HG02884 (cell line): ENCODE results near the gene S1PR4.
"Not testable (repeated sequence)": the region's sequence is repeated elsewhere in the genome, so short reads cannot be mapped to it uniquely, and the experiment has no call there.

ENCODE experiments used
- ATAC-seq: cut with Tn5 transposase; IDR thresholded peaks from one replicate; pipeline ENCODE4 v1.9.1; 2021; ENCODE audit warnings: mild to moderate bottlenecking, moderate library complexity; ENCODE audit not compliant: unreplicated experiment

Gene S1PR4

DNA sequence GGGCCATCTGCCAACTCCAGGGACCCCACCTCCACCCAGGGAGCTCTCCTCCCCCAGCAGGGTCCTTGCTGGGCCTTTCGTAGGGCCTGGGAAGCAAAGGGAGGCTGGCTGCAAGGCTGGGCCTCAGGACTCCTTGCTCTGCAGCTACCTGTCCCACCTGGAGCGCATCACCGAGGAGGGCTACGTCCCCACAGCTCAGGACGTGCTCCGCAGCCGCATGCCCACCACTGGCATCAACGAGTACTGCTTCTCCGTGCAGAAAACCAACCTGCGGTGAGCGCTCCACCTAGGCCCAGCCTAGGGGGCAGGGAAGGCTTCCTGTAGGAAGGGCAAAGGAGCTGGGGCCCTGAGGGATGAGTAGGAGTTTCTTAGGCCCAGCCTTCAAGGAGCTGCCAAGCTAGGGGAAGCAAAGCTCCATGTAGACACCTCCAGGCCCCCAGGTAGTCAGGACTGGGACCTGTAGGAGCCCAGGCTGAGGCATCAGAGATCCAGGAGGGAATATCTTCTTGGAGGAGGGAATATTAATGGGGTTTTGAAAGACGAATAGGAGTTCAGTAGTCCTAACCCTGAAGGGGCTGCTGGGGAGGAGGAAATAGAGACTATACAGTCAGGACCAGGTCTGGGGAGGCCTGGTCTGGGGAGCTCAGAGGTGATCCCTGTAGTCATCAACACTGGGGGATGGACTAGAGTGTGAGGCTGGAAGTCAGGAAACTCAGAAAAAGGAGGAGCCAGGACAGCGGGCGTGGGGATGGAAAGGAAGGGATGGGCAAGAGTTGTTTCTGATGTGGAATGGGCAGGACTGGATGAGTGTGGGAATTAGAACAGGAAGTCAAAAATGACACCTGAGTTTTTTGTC lies 26.8 kb upstream of the S1PR4 start:
- ATAC-seq, result no peak

GRCh38 chr19:3152419-3152780 lies 26.2 kb upstream of the S1PR4 start:
- ATAC-seq, result no peak

DNA sequence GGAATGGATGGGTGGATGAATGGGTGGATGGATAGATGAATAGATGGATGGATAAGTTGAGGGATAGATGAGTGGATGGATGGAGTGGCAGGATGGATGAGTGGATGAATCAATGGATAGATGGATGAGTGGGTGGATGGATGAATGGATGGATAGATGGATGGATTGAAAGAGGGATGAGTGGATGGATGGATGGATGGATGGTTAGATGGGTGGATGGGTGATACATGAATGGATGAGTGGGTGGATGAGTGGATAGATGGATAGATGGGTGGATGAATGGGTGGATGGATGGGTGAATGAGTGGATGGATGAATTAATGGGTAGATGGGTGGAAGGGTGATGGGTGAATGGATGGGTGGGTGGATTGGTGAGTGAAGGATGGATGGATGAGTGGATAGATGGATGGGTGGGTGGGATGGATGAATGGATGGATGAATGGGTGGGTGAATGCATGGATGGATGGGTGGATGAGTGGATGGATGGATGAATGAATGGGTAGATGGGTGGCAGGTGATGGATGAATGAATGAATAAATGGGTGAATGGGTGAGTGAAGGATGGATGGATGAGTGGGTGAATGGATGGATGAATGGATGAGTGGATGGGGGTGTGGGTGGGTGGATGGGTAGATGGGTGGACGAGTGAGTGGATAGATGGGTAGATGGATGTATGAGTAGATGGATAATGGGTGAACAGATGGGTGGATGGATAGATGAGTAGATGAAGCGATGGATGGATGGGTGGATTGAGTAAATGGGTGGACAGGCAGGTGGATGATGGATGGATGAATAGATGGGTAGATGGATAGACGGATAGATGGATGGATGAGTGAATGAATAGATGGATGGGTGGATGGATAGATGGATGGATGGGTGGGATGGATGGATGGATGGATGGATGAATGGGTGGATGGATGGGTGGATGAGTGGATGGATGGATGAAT lies 25.0 kb upstream of the S1PR4 start:
- ATAC-seq, result no peak

DNA sequence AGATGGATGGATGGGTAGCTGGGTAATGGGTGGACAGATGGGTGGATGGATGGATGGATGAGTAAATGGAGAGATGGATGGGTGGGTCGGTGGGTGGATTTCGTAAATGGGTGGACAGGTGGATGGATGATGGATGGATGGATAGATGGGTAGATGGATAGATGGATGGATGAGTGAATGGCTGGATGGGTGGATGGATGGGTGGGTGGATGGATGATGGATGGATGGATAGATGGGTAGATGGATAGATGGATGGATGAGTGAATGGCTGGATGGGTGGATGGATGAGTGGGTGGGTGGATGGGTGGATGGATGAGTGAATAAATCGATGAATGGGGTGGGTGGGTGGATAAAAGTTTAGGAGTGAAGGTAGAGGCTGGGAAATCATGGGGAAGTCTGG lies 24.1 kb upstream of the S1PR4 start:
- ATAC-seq, result not testable (repeated sequence)

GRCh38 chr19:3154957-3155736 lies 23.4 kb upstream of the S1PR4 start:
- no peak for ATAC-seq

- ATAC-seq, result no peak
These were observed 21.3 kb upstream of the S1PR4 start for GRCh38 chr19:3157096-3157845.

- ATAC-seq, result no peak
These were observed 19.0 kb upstream of the S1PR4 start for GRCh38 chr19:3159565-3159964.

GRCh38 chr19:3160219-3160618 lies 18.4 kb upstream of the S1PR4 start:
- ATAC-seq, result no peak

DNA sequence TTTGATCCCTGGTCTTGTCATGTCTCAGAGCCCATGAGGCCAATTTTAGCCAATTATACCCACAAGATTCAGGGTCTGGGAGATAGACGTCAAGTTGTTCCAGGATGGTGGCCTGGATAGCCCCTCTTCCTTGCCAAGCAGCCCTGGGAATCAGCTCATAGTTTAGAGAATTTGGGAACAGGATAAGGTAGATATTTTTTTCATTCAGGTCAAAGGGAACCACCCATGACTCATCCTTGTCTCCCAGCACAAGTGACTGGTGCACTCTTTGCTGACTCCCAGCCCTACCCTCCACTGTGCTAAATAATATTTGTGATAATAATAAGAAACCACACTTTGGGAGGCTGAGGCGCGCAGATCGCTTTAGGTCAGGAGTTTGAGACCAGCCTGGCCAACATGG lies 17.1 kb upstream of the S1PR4 start:
- no peak for ATAC-seq

DNA sequence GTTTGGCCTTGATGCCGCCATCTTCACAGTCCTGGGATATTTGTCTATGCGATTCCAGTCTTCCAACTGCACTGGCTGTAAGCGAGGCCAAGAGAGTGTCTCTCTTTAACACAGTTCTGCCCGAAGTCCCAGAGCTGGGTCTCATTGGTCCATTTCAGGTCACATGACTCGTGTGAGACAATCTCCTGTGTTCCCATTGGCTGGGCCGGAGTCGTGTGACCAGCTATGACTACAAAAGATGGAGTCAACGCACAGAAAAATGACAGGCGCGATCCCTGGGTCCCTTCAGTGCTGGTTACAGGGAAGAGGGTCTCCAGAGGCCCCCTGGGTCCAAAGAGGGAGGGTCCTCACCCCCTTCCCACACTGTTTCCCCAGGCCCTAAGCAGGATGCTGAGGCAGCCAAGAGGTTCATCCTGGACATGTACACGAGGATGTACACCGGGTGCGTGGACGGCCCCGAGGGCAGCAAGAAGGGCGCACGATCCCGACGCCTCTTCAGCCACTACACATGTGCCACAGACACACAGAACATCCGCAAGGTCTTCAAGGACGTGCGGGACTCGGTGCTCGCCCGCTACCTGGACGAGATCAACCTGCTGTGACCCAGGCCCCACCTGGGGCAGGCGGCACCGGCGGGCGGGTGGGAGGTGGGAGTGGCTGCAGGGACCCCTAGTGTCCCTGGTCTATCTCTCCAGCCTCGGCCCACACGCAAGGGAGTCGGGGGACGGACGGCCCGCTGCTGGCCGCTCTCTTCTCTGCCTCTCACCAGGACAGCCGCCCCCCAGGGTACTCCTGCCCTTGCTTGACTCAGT lies 15.9 kb upstream of the S1PR4 start:
- ATAC-seq, result no peak

- no peak for ATAC-seq
These were observed 15.2 kb upstream of the S1PR4 start for GRCh38 chr19:3163230-3163886.

GRCh38 chr19:3163943-3164342 lies 14.6 kb upstream of the S1PR4 start:
- no peak for ATAC-seq

DNA sequence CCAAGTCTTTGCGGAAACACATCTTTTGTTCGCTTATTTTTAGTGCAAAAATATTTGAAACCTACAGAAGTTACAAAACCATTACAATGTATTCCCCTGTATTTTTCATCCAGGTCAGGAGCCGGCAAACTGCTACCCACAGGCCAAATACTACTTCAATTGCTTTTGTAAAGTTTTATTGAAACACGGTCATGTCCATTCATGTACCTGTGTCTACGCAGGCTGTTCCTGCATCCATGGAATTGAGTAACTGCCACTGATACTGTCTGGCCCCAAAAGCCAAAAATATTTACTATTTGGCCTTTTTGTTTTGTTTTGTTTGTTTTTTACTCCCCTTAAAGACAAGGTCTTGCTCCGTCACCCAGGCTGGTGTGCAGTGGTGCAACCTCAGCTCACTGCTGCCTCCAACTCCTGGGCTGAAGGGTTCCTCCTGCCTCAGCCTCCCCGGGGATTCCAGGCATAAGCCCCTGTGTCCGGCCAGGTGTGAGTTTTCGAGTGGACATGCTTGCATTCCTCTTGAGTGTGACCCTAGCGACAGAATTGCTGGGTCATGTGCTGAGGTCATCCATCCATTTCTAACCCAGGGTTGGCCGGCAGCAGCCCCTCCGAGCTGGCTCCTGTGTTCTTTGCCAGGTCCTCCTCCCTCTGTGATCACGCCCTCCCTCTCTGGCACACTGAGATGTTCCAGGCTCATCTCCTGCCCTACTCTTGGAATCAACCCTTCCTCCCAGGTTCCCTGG lies 10.9 kb upstream of the S1PR4 start:
- ATAC-seq, result no peak

- no peak for ATAC-seq
These were observed 6.5 kb upstream of the S1PR4 start for GRCh38 chr19:3171894-3172672.

DNA sequence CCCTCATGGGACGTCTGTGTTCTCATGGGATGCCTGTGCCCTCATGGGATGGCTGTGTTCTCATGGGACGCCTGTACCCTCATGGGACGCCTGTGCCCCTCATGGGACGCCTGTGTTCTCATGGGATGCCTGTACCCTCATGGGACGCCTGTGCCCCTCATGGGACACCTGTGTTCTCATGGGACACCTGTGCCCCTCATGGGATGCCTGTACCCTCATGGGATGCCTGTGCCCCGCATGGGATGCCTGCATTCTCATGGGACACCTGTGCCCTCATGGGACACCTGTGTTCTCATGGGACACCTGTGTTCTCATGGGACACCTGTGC lies 5.9 kb upstream of the S1PR4 start:
- ATAC-seq, result not testable (repeated sequence)

- ATAC-seq, result no peak
These were observed 2.5 kb upstream of the S1PR4 start for GRCh38 chr19:3175781-3176714.
